Measurements from ENCODE around the gene LCE7A. TPM values are rescaled to one million over a fixed set of nuclear protein-coding genes. Genes with fewer than 3 reads are reported as not detected.

The LCE7A gene
- total RNA-seq, 1 experiment from 2014 or later = not detected

DNA sequence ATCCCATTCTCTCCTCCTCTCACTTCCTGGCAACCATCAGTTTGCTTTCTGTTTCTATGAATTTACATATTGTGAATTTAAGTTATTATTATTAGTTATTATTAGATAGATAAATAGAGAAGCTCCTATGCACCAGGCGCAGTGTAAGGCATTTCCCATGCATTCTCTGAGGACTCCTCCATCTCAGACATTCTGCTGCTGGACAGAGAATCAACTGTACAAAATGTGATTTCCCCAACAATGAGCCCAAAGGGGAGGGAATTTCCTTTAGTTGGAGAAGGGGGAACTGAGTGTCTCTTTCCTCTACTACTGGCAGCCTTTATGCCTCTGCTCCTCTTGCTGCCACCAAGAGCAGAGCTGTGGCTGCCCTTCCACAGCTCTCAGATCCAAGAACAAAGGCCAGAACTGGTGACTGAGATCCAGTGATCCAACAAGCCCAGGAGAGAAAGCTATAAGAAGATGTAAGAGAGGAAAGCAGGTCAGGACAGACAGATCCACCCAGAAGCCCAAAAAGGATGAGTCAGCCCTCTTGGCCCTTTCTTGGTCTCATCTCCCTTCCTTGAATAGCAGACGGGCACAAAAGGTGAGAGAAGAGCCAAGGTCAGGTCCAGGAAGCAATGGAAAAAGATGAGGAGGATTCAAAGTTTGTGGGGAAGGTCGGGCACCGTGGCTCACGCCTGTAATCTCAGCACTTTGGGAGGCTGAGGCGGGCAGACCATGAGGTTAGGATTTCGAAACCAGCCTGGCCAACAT lies 45.1 kb downstream of the LCE7A start:
- Histone ChIP-seq H3K9me3 (ENCODE audit: control insufficient read depth, low read depth, low read length) (no peaks in the 10 kb centered on the region), H4K20me1 (ENCODE audit: control insufficient read depth, insufficient read depth, insufficient read length) (no peaks in the 10 kb centered on the region), H3K27ac (ENCODE audit: insufficient read length, low read depth, low read length) (no peak overlapping the region), H3K79me1 (ENCODE audit: insufficient read depth, low read depth, low read length, poor library complexity, severe bottlenecking) (no peaks in the 10 kb centered on the region), H3K23ac (ENCODE audit: insufficient read length, low read depth, low read length) (no peak overlapping the region), H3T11ph (ENCODE audit: low read length) (no peak overlapping the region), H3K4me1 (ENCODE audit: insufficient read depth, low read length) (no peaks in the 10 kb centered on the region), H2BK12ac (ENCODE audit: insufficient read length, low read depth, low read length) (no peak overlapping the region), H3K56ac (ENCODE audit: insufficient read length, low read depth, low read length) (no peak overlapping the region), H3K79me2 (ENCODE audit: insufficient read depth, low read length) (no peaks in the 10 kb centered on the region), H3K23me2 (ENCODE audit: insufficient read length, low read depth, low read length, poor library complexity, severe bottlenecking) (no peaks in the 10 kb centered on the region), H3K4me2 (ENCODE audit: insufficient read depth, insufficient read length, low read length) (no peak overlapping the region), H3K14ac (ENCODE audit: insufficient read depth, low read length) (no peak overlapping the region), H2AFZ (ENCODE audit: low read length) (no peak overlapping the region), H2BK15ac (ENCODE audit: low read depth, low read length) (no peak overlapping the region), H4K5ac (ENCODE audit: insufficient read length, low read depth, low read length) (no peak overlapping the region), H3K9ac (ENCODE audit: extremely low read depth, insufficient read length, low read length) (no peak overlapping the region), H2BK120ac (ENCODE audit: low read depth, low read length, poor library complexity, severe bottlenecking) (no peak overlapping the region), H4K91ac (ENCODE audit: insufficient read length, low read depth, low read length) (no peak overlapping the region), H3K18ac (ENCODE audit: insufficient read length, low read depth, low read length) (no peak overlapping the region), H2BK5ac (ENCODE audit: insufficient read length, low read length) (no peak overlapping the region), H4K8ac (replicated peaks; ENCODE audit: insufficient read length, low read depth, low read length) (no peak overlapping the region), H3K27me3 (ENCODE audit: insufficient read depth, low read length) (no peaks in the 10 kb centered on the region), H2BK20ac (ENCODE audit: low read depth, low read length, poor library complexity, severe bottlenecking) (no peak overlapping the region), H3K4ac (ENCODE audit: low read depth, low read length) (no peak overlapping the region), H2AK5ac (ENCODE audit: insufficient read length, low read length) (no peak overlapping the region)
- H3K27me3 Mint-ChIP-seq (ENCODE audit: low read depth) = peaks cover 3% of the 10 kb centered on the region
- WGBS (ENCODE audit: extremely low coverage, insufficient read length, low lambda C conversion rate) = no CpG with 5 or more reads among the region's 7 CpGs
- peaks cover 0 to 29% (median 3%) of the 10 kb centered on the region in 3 experiments; a peak in 5 of 7 replicates for H3K36me3 Mint-ChIP-seq (ENCODE audit: insufficient read depth in 1 of 3, low read depth in 3 of 3)
- H3K27ac Mint-ChIP-seq = no peak overlapping the region
- no peak overlapping the region for H3K4me3 Mint-ChIP-seq
- H3K9me3 Mint-ChIP-seq = peaks cover 71 to 89% of the 10 kb centered on the region in 2 experiments
- no peak for TF ChIP-seq CTCF (conservative IDR thresholded peaks at IDR 0.05)
- no peak for DNase-seq
- H3K4me1 Mint-ChIP-seq = no peaks in the 10 kb centered on the region

All from H9 (cell line).